K562 (cell line): ENCODE data around the gene SACS. TPM values are rescaled to one million over a fixed set of nuclear protein-coding genes. Genes with fewer than 3 reads are reported as not detected.

Experiments used
- ATAC-seq: fragments of 200-7000 bp; cut with Tn5 transposase; 3 replicates; pipeline ENCODE4 v1.9.1; 2020; ENCODE audit warnings: moderate library complexity
- BruUV-seq: library from RNA; stranded (reverse); fragments of 400-500 nt; replicated peaks from 2 replicates; lab custom pipeline; 2021; lab: Mats Ljungman, UMichigan
- CTCF ChIA-PET: fragments of 300-600 bp; formaldehyde crosslinking; extraction: SDS; loops from one replicate; lab custom pipeline; 2021; ENCODE audit warnings: low intra/inter-chr PET ratio; lab: Yijun Ruan, JAX
- POLR2A ChIA-PET: fragments of 300-600, 350-650 bp; sonication (Branson Sonifier 250); formaldehyde crosslinking; extraction: SDS; loops from one replicate; lab custom pipeline; 2021; ENCODE audit warnings: antibody characterized with exemption, inconsistent platforms; lab: Yijun Ruan, JAX
- DNase-seq, 4 experiments: peaks; one replicate each; pipeline versions ENCODE4 v3.0.0 to v3.0.0-alpha.2; 2011 to 2018; ENCODE audit warnings: low spot score in 3 of 4, mixed read lengths in 3 of 4; ENCODE audit errors: extremely low read depth in 1 of 4
- FAIRE-seq: peaks from 2 replicates; lab custom pipeline; 2011; peaks lifted over from hg19 to GRCh38; lab: Jason Lieb, UNC
- H2AFZ ChIP-seq: 2 replicates; pipeline ENCODE4 v1.6.0; 2011; ENCODE audit warnings: low read depth, low read length, control low read depth, inconsistent platforms
- H3K27ac ChIP-seq: fragments of 200-600 bp; 3 replicates; pipeline ENCODE4 v1.8.0; 2011; ENCODE audit warnings: low read depth, mild to moderate bottlenecking, control low read depth, inconsistent platforms, low read length, moderate library complexity, mixed read lengths; ENCODE audit errors: extremely low read depth
- H3K27me3 ChIP-seq, 2 experiments: fragments of 300-600 bp in 1 of 2; 2 replicates in 1 of 2; 3 replicates in 1 of 2; pipeline versions ENCODE4 v1.6.0 to v1.8.0; 2011; ENCODE audit warnings: inconsistent platforms in 2 of 2, low read length in 2 of 2, mild to moderate bottlenecking in 1 of 2, mixed read lengths in 1 of 2, moderate library complexity in 1 of 2; ENCODE audit not compliant: control insufficient read depth in 2 of 2, insufficient read depth in 2 of 2
- H3K36me3 ChIP-seq: fragments of 300-600 bp; 3 replicates; pipeline ENCODE4 v1.8.0; 2011; ENCODE audit warnings: mild to moderate bottlenecking, low read length, inconsistent platforms; ENCODE audit not compliant: control insufficient read depth, insufficient read depth
- H3K4me1 ChIP-seq, 2 experiments: fragments of 200-600 bp in 1 of 2; replicated peaks in 1 of 2; 2 replicates in 1 of 2; 3 replicates in 1 of 2; pipeline versions ENCODE4 v1.5.1 to v1.8.0; 2011; ENCODE audit warnings: inconsistent platforms in 2 of 2, low read length in 2 of 2, mild to moderate bottlenecking in 1 of 2, mixed read lengths in 1 of 2, moderate library complexity in 1 of 2; ENCODE audit not compliant: control insufficient read depth in 2 of 2, insufficient read depth in 2 of 2
- H3K4me2 ChIP-seq: 2 replicates; pipeline ENCODE4 v1.6.1; 2011; ENCODE audit warnings: low read length, control low read depth, inconsistent platforms, mixed read lengths; ENCODE audit not compliant: insufficient read depth
- H3K4me3 ChIP-seq: fragments of 200-600 bp; sonication (generic), shearing (Covaris generic); 2 replicates; pipeline ENCODE4 v1.5.1; 2016; ENCODE audit warnings: control low read depth, inconsistent platforms
- H3K79me2 ChIP-seq: fragments of 200-600 bp; 3 replicates; pipeline ENCODE4 v1.8.0; 2011; ENCODE audit warnings: low read length, inconsistent platforms; ENCODE audit not compliant: control insufficient read depth, insufficient read depth
- H3K9ac ChIP-seq, 2 experiments: 2 replicates each; pipeline versions ENCODE4 v1.6.0 to v1.6.1; 2011; ENCODE audit warnings: low read depth in 2 of 2, low read length in 2 of 2, control low read depth in 1 of 2, inconsistent platforms in 1 of 2, mild to moderate bottlenecking in 1 of 2, mixed read lengths in 1 of 2; ENCODE audit not compliant: insufficient read depth in 1 of 2
- H3K9me1 ChIP-seq: one replicate; pipeline ENCODE4 v1.6.0; 2011; ENCODE audit warnings: inconsistent platforms, mild to moderate bottlenecking, low read length, moderate library complexity; ENCODE audit not compliant: control insufficient read depth, insufficient read depth
- H3K9me3 ChIP-seq: replicated peaks from 2 replicates; pipeline ENCODE4 v1.5.1; 2011; ENCODE audit warnings: low read depth, low read length, inconsistent platforms; ENCODE audit not compliant: control insufficient read depth, insufficient read depth
- H4K20me1 ChIP-seq: replicated peaks from 2 replicates; pipeline ENCODE4 v1.6.1; 2011; ENCODE audit warnings: low read length, inconsistent platforms, mixed read lengths; ENCODE audit not compliant: control insufficient read depth, insufficient read depth
- CBX1 ChIP-seq: sonication (generic); IDR thresholded peaks from 2 replicates; pipeline ENCODE4 v1.6.1; 2016; ENCODE audit warnings: antibody characterized with exemption, low read depth, mild to moderate bottlenecking
- CHAMP1 ChIP-seq: fragments of 450-650 bp; IDR thresholded peaks from 2 replicates; pipeline ENCODE4 v1.6.1; 2016; ENCODE audit warnings: mild to moderate bottlenecking
- HDAC3 ChIP-seq: fragments of 450-650 bp; IDR thresholded peaks from 2 replicates; pipeline ENCODE4 v1.6.1; 2018; ENCODE audit warnings: borderline replicate concordance, mild to moderate bottlenecking, moderate library complexity; ENCODE audit not compliant: partially characterized antibody
- MTA2 ChIP-seq: fragments of 450-650 bp; IDR thresholded peaks from 2 replicates; pipeline ENCODE4 v1.6.1; 2016; ENCODE audit warnings: low read depth
- PHB2 ChIP-seq: fragments of 450-650 bp; IDR thresholded peaks from 2 replicates; pipeline ENCODE4 v1.6.1; 2017; ENCODE audit warnings: low read depth
- PTRF ChIP-seq: fragments of 450-650 bp; IDR thresholded peaks from 2 replicates; pipeline ENCODE4 v1.6.1; 2016; ENCODE audit warnings: mild to moderate bottlenecking, missing genetic modification characterization, missing compliant biosample characterization
- SREBF1 ChIP-seq: fragments of 150-350 bp; IDR thresholded peaks from 2 replicates; pipeline ENCODE4 v1.6.1; 2014; ENCODE audit warnings: antibody characterized with exemption, low read depth, low read length, borderline replicate concordance
- ZBED1 ChIP-seq: IDR thresholded peaks from 2 replicates; pipeline ENCODE4 v1.6.1; 2014
- ZNF57 ChIP-seq: fragments of 450-650 bp; formaldehyde crosslinking; IDR thresholded peaks from 2 replicates; pipeline ENCODE4 v1.4.0; 2020; ENCODE audit warnings: mild to moderate bottlenecking, moderate library complexity
- ZNF778 ChIP-seq: fragments of 450-650 bp; formaldehyde crosslinking; IDR thresholded peaks from 2 replicates; pipeline ENCODE4 v1.4.0; 2020; ENCODE audit warnings: mild to moderate bottlenecking, moderate library complexity
- WGBS: fragments of 100-300 bp; shearing (Covaris generic); methylation state at CpG from one replicate; pipeline ENCODE4 v1.1.6; 2016; ENCODE audit warnings: low coverage, mixed read lengths; ENCODE audit not compliant: insufficient coverage; ENCODE audit errors: missing lambda C conversion rate; 5-methylcytosine and 5-hydroxymethylcytosine counted together
- in situ Hi-C: fragments of 300-500 bp; cut with MboI; formaldehyde crosslinking; loops from 4 replicates; pipeline ENCODE4 v1.15.0; 2018; ENCODE audit warnings: inconsistent platforms, mixed read lengths
- intact Hi-C: fragments of 100-400 bp; cut with micrococcal nuclease; formaldehyde crosslinking; loops from 2 replicates; pipeline ENCODE4 v1.14.2; 2022
- polyA plus RNA-seq, 8 experiments: library from polyadenylated mRNA; depleted of rRNA in 4 of 8; stranded (reverse) in 5 of 8; unstranded in 3 of 8; fragments of >200 nt; fragmentation: Nextera tagmentation in 2 of 8; fragmentation: Illumina TruSeq in 1 of 8; extraction: Ambion mirVana in 2 of 8; extraction: Trizol in 1 of 8; gene quantifications; 2 replicates each; pipeline versions ENCODE4 v1.2.1 to v1.2.3, GENCODE V29; 2011 to 2014; ENCODE audit warnings: inconsistent platforms in 1 of 8, missing spikeins in 1 of 8
- total RNA-seq, 7 experiments: library from RNA; depleted of rRNA in 6 of 7; stranded (reverse); fragments of >200 nt in 6 of 7; fragmentation: Illumina TruSeq in 2 of 7; extraction: Trizol in 2 of 7; gene quantifications; 2 replicates each; pipeline versions ENCODE4 v1.2.1 to v1.2.3, GENCODE V29; 2011 to 2021; ENCODE audit warnings: low replicate concordance in 1 of 7
- TF ChIP-seq, protein P1 (sequence below): fragments of 250-450 bp; sonication (Bioruptor Pico); IDR thresholded peaks from 2 replicates; pipeline ENCODE4 v1.5.0; 2021

The SACS gene
- total and polyA plus RNA-seq, 9 of the 15 experiments (the other 6 are each of a cell fraction or from before 2014, with no cell fraction given): 4.7 to 28.2 (median 18.9) TPM

- no peaks in the 10 kb centered on the region for H3K9me1 ChIP-seq
- 5% methylated on average over 8 of the region's 9 CpGs for WGBS
- no peak overlapping the region for H3K4me3 ChIP-seq
- ATAC-seq (no peak), DNase-seq (no peak), FAIRE-seq (no peak)
- intact Hi-C loops (no loop called here), in situ Hi-C loops (no loop called here)
- ChIA-PET POLR2A (no interaction called here), CTCF (no interaction called here)
- no TSS peak for BruUV-seq
- no peak overlapping the region for H2AFZ ChIP-seq
- H3K27ac ChIP-seq: no peak overlapping the region
- no peaks in the 10 kb centered on the region for H3K36me3 ChIP-seq
- no peaks in the 10 kb centered on the region for H4K20me1 ChIP-seq
- no peaks in the 10 kb centered on the region for H3K9me3 ChIP-seq
- H3K4me2 ChIP-seq: no peak overlapping the region
- no peak for TF ChIP-seq CBX1
- TF ChIP-seq CHAMP1: no peak
- TF ChIP-seq PTRF: no peak
- no peak for TF ChIP-seq ZNF778 (CRISPR knock-in tag)
- no peak for TF ChIP-seq PHB2
- TF ChIP-seq, protein P1, sequence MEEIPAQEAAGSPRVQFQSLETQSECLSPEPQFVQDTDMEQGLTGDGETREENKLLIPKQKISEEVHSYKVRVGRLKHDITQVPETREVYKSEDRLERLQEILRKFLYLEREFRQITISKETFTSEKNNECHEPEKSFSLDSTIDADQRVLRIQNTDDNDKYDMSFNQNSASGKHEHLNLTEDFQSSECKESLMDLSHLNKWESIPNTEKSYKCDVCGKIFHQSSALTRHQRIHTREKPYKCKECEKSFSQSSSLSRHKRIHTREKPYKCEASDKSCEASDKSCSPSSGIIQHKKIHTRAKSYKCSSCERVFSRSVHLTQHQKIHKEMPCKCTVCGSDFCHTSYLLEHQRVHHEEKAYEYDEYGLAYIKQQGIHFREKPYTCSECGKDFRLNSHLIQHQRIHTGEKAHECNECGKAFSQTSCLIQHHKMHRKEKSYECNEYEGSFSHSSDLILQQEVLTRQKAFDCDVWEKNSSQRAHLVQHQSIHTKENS: no peak
- TF ChIP-seq SREBF1: no peak
- TF ChIP-seq ZNF57 (CRISPR knock-in tag): no peak
- TF ChIP-seq ZBED1: no peak
- TF ChIP-seq HDAC3: no peak
- no peak for TF ChIP-seq MTA2
- no peaks in the 10 kb centered on the region; a peak in 2 of 5 replicates for H3K27me3 ChIP-seq
- no peaks in the 10 kb centered on the region for H3K4me1 ChIP-seq
- no peaks in the 10 kb centered on the region for H3K79me2 ChIP-seq
- no peak overlapping the region for H3K9ac ChIP-seq
These were observed 40.4 kb downstream of the SACS start for GRCh38 chr13:23392925-23393645.
